ENCODE data around the gene SCYL1.

The SCYL1 gene

DNA sequence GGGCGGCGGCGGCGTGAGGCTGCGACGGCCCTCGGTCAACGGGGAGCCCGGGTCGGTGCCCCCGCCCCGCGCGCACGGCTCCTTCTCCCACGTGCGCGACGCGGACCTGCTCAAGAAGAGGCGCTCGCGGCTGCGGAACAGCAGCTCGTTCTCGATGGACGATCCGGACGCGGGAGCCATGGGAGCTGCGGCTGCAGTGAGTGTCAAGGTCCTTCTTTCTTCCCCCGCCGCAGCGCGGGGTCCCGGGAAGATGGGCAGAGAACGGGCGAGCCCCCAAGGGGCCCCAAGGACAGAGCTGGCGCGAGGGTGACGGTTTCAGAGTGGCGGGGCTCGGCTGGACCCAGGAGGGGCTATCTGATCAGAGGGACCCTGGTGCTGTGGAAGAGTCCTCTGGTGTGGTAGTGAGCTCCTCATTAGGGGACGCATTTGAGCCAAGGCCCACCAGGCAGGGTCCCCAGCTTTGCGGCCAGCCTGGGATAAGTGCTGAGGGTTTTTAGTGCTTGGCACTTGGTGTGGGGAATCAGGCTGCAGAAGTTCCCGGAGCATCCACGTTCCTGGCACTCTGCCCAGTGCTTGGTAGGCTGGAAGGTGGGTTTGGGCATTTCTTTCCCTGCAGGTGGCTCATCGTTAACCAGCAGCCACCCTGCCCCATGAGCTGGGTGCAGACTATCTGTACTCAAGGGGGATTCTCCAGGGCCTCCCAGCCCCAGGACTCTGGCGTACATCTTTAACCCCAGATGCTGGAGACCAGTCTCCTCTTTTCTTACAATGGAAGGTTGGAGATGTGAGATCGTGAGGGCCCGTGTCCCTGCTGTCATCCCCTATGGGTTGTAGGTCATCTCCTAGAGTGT is 60.7 kb downstream of the SCYL1 start:
- Histone ChIP-seq H2AFZ (ENCODE audit: low read depth, low read length) (no peak overlapping the region), H3K36me3 (replicated peaks; ENCODE audit: low read depth, low read length) (peaks cover 23% of the 10 kb centered on the region), H3K9me3 (ENCODE audit: insufficient read depth, low read length) (no peaks in the 10 kb centered on the region), H3K4me1 (ENCODE audit: low read length) (peaks cover 48% of the 10 kb centered on the region), H3K79me2 (ENCODE audit: low read length) (no peaks in the 10 kb centered on the region), H3K27me3 (ENCODE audit: low read depth, low read length) (no peaks in the 10 kb centered on the region), H3K9ac (ENCODE audit: low read length) (no peak overlapping the region), H3K27ac (ENCODE audit: low read length) (no peak overlapping the region), H4K20me1 (ENCODE audit: insufficient read depth, low read length) (no peaks in the 10 kb centered on the region), H3K4me2 (ENCODE audit: low read length) (no peak overlapping the region), H3K4me3 (ENCODE audit: low read length) (no peak overlapping the region)
- TF ChIP-seq EZH2phosphoT487 (IDR thresholded peaks at IDR 0.05; ENCODE audit: low read depth) = no peak
- TF ChIP-seq, protein P1, sequence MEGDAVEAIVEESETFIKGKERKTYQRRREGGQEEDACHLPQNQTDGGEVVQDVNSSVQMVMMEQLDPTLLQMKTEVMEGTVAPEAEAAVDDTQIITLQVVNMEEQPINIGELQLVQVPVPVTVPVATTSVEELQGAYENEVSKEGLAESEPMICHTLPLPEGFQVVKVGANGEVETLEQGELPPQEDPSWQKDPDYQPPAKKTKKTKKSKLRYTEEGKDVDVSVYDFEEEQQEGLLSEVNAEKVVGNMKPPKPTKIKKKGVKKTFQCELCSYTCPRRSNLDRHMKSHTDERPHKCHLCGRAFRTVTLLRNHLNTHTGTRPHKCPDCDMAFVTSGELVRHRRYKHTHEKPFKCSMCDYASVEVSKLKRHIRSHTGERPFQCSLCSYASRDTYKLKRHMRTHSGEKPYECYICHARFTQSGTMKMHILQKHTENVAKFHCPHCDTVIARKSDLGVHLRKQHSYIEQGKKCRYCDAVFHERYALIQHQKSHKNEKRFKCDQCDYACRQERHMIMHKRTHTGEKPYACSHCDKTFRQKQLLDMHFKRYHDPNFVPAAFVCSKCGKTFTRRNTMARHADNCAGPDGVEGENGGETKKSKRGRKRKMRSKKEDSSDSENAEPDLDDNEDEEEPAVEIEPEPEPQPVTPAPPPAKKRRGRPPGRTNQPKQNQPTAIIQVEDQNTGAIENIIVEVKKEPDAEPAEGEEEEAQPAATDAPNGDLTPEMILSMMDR (IDR thresholded peaks at IDR 0.05; ENCODE audit: low read depth, low read length) = no peak

DNA sequence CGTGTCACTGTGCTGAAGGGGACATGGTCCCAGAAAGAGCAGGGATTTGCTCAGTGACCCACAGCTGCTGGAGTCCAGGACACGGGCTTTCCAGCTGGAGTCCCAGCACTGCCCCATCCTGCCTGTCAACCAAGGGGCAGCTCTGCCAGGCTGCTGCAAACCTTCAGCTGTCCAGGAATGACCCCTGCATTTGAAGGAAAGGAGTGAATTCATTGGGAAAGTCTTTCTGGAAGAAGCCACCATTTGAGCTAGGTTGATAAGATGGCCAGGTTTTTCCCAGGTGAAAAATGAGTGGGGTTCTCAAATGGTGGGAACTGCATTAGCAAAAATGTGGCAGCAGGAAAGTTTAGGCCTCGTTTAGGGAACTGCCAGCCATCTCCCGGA is 61.4 kb downstream of the SCYL1 start:
- Histone ChIP-seq H3K9ac (ENCODE audit: low read length) (no peak overlapping the region), H3K4me3 (ENCODE audit: low read length) (no peak overlapping the region), H3K27me3 (ENCODE audit: low read depth, low read length) (no peaks in the 10 kb centered on the region), H3K27ac (ENCODE audit: low read length) (peak overlapping the region; percentile 93), H3K4me1 (ENCODE audit: low read length) (peaks cover 48% of the 10 kb centered on the region), H4K20me1 (ENCODE audit: insufficient read depth, low read length) (no peaks in the 10 kb centered on the region), H3K79me2 (ENCODE audit: low read length) (no peaks in the 10 kb centered on the region), H3K9me3 (ENCODE audit: insufficient read depth, low read length) (no peaks in the 10 kb centered on the region), H3K36me3 (replicated peaks; ENCODE audit: low read depth, low read length) (peaks cover 18% of the 10 kb centered on the region), H2AFZ (ENCODE audit: low read depth, low read length) (no peak overlapping the region), H3K4me2 (ENCODE audit: low read length) (peak overlapping the region; percentile 84; the same call in 1 of the 2 replicates)
- no peak for TF ChIP-seq EZH2phosphoT487 (IDR thresholded peaks at IDR 0.05; ENCODE audit: low read depth)
- TF ChIP-seq, protein P1 (IDR thresholded peaks at IDR 0.05; ENCODE audit: low read depth, low read length) = no peak

DNA sequence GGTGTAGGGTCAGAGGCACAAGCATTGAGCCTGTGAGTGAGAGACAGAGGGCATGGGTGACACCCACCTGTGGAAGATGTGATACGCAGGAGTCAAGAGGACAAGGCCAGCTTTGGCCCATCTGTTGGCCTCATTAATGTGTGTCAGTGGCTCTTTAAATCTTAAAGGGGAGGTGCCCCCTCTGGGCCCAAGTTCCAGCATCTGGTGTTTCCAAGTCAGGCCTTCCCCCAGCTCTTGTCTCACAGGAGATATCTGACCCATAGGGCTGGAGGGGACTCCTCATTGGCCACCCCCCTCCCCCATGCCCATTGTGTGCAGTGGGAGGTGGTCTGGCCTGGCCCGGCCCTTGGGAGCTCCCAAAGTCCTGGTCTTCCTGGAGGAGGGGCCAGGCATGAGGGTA is 61.8 kb downstream of the SCYL1 start:
- Histone ChIP-seq H2AFZ (ENCODE audit: low read depth, low read length) (no peak overlapping the region), H3K9ac (ENCODE audit: low read length) (peak overlapping the region; percentile 6; the same call in 1 of the 2 replicates), H4K20me1 (ENCODE audit: insufficient read depth, low read length) (no peaks in the 10 kb centered on the region), H3K27ac (ENCODE audit: low read length) (peak overlapping the region; percentile 93), H3K36me3 (replicated peaks; ENCODE audit: low read depth, low read length) (peaks cover 15% of the 10 kb centered on the region), H3K4me1 (ENCODE audit: low read length) (peaks cover 48% of the 10 kb centered on the region), H3K79me2 (ENCODE audit: low read length) (no peaks in the 10 kb centered on the region), H3K4me2 (ENCODE audit: low read length) (peak overlapping the region; percentile 84), H3K27me3 (ENCODE audit: low read depth, low read length) (no peaks in the 10 kb centered on the region), H3K4me3 (ENCODE audit: low read length) (no peak overlapping the region), H3K9me3 (ENCODE audit: insufficient read depth, low read length) (no peaks in the 10 kb centered on the region)
- TF ChIP-seq EZH2phosphoT487 (IDR thresholded peaks at IDR 0.05; ENCODE audit: low read depth) = no peak
- TF ChIP-seq, protein P1 (IDR thresholded peaks at IDR 0.05; ENCODE audit: low read depth, low read length) = no peak

Measured in OCI-LY3 (cell line).